ENCODE measurements around the gene FANCC. TPM values are rescaled to one million over a fixed set of nuclear protein-coding genes. Genes with fewer than 3 reads are reported as not detected.

FANCC gene
- total RNA-seq, 1 donor, result 15.9 TPM

GRCh38 chr9:95074632-95075031 lies 242.9 kb downstream of the FANCC start:
- H3K4me3 ChIP-seq (ENCODE audit: low read depth, low read length), result no peak overlapping the region
- DNase-seq (ENCODE audit: low read depth), result no peak
- TF ChIP-seq, protein P1, sequence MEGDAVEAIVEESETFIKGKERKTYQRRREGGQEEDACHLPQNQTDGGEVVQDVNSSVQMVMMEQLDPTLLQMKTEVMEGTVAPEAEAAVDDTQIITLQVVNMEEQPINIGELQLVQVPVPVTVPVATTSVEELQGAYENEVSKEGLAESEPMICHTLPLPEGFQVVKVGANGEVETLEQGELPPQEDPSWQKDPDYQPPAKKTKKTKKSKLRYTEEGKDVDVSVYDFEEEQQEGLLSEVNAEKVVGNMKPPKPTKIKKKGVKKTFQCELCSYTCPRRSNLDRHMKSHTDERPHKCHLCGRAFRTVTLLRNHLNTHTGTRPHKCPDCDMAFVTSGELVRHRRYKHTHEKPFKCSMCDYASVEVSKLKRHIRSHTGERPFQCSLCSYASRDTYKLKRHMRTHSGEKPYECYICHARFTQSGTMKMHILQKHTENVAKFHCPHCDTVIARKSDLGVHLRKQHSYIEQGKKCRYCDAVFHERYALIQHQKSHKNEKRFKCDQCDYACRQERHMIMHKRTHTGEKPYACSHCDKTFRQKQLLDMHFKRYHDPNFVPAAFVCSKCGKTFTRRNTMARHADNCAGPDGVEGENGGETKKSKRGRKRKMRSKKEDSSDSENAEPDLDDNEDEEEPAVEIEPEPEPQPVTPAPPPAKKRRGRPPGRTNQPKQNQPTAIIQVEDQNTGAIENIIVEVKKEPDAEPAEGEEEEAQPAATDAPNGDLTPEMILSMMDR (IDR thresholded peaks at IDR 0.05; ENCODE audit: insufficient read depth, low read length), result no peak

DNA sequence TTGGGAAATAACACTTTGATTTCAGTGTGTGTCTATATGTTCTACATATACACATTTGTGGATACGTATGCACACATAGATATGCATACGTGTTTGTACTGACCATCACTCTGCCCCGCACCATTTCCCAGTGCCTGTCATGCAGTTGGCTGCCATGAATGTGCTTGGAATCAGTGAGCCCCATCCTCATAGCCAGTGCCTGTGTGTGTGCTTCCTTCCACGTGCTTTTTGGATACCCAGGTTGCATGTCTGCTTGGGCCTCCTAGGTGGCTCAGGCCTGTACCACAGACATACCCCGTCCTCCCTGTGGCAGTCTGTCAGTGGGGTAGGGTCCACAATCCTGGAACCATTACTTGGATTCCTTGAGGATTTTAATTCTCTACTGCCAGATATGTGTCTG lies 243.6 kb downstream of the FANCC start:
- TF ChIP-seq, protein P1 (IDR thresholded peaks at IDR 0.05; ENCODE audit: insufficient read depth, low read length), result no peak
- no peak for DNase-seq (ENCODE audit: low read depth)
- no peak overlapping the region for H3K4me3 ChIP-seq (ENCODE audit: low read depth, low read length)

DNA sequence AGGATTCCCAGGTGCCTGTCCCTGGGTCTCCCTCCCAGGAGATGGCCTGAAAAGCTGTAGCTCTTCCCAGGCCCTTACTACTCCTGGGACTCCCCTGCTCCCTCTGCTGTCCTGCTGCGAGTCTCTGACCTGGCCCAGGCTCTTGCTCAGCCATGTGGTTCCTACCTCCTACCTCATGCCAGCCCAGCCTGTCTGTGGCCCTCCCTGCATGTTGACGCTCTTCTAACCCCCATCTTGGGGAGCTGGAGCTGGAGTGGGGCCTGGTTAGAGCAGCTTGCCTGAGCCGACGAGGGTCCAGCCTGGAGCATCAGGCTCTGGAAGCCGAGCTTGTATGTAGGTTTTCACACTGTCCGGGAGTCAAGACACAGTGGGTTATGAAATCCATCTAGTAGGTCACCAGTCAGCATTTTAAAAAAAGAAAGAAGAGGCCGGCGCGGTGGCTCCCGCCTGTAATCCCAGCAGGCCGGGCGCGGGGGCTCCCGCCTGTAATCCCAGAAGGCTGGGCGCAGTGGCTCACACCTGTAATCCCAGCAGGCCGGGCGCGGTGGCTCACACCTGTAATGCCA lies 244.4 kb downstream of the FANCC start:
- TF ChIP-seq, protein P1 (IDR thresholded peaks at IDR 0.05; ENCODE audit: insufficient read depth, low read length), result peak; percentile 26
- H3K4me3 ChIP-seq (ENCODE audit: low read depth, low read length), result no peak overlapping the region
- no peak for DNase-seq (ENCODE audit: low read depth)

- TF ChIP-seq, protein P1 (IDR thresholded peaks at IDR 0.05; ENCODE audit: insufficient read depth, low read length), result no peak
These were observed 245.6 kb downstream of the FANCC start for GRCh38 chr9:95071925-95072324.

DNA sequence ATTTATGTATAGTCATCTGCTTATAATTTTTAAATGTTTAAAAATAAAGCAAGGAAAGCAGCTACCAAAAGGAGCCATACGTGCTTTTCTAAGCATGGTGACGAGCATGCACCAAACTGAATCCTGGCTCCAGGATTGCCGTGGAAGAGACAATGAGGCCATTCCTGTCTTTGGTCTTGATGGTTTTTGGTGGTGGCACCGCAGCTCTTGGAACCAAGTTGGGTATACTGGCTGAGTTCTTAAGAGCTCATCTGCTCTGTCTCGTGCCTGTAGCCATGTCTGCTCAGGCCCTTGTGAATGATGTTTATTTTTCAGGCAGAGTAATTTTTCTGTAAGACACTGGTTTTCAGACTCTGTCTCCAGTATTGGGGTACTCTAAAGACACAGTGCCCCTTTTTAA lies 246.1 kb downstream of the FANCC start:
- no peak overlapping the region for H3K4me3 ChIP-seq (ENCODE audit: low read depth, low read length)
- DNase-seq (ENCODE audit: low read depth), result no peak
- TF ChIP-seq, protein P1 (IDR thresholded peaks at IDR 0.05; ENCODE audit: insufficient read depth, low read length), result no peak

More at GRCh38 chr9:95071925-95072324, 245.6 kb downstream of the FANCC start:
- no peak for DNase-seq (ENCODE audit: low read depth)
- no peak overlapping the region for H3K4me3 ChIP-seq (ENCODE audit: low read depth, low read length)

DNA sequence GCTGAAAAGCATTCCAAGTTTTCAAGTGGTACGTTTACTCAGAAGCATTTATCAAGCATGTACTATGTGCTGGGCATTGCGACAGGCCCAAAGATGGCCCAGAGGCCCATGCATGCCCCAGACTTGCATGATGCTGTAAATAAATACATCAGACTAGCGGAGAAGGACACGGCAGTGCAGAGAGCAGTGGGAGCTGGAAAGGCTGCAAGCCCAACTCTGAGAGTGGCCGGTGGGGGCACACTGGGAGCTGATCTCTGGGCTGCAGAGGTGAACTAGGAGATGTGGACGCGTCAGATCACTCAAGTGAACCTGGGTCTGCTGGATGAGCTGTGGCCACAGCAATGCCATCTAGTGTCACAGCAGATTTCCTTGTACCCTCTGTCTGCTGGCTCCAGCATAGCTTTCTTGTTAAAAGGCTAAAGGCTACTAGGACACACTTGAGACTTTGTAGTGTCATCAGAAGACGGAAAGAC lies 246.9 kb downstream of the FANCC start:
- no peak overlapping the region for H3K4me3 ChIP-seq (ENCODE audit: low read depth, low read length)
- TF ChIP-seq, protein P1 (IDR thresholded peaks at IDR 0.05; ENCODE audit: insufficient read depth, low read length), result no peak
- DNase-seq (ENCODE audit: low read depth), result no peak

- no peak overlapping the region for H3K4me3 ChIP-seq (ENCODE audit: low read depth, low read length)
- TF ChIP-seq, protein P1 (IDR thresholded peaks at IDR 0.05; ENCODE audit: insufficient read depth, low read length), result no peak
- DNase-seq (ENCODE audit: low read depth), result peak; percentile 39
These were observed 249.6 kb downstream of the FANCC start for GRCh38 chr9:95067897-95068296.
